Loucy (cell line): ENCODE measurements around the gene INTS6.
"Not testable (repeated sequence)": the region's sequence is repeated elsewhere in the genome, so short reads cannot be mapped to it uniquely, and the experiment has no call there.

Experiments
- H2AFZ ChIP-seq: fragments of 200-600 bp; sonication (generic); 2 replicates; pipeline ENCODE4 v1.6.0; 2016; ENCODE audit warnings: antibody characterized with exemption, mild to moderate bottlenecking, low read length, moderate library complexity
- H3F3A ChIP-seq: fragments of 200-600 bp; 2 replicates; pipeline ENCODE4 v1.6.0; 2016; ENCODE audit warnings: antibody characterized with exemption, low read depth, mild to moderate bottlenecking
- H3K27me3 ChIP-seq: fragments of 200-600 bp; sonication (generic); 2 replicates; pipeline ENCODE4 v1.6.1; 2014; ENCODE audit warnings: low read length, mild to moderate bottlenecking; ENCODE audit not compliant: insufficient read depth, poor library complexity, severe bottlenecking
- H3K36me3 ChIP-seq: fragments of 200-600 bp; sonication (generic); 2 replicates; pipeline ENCODE4 v1.6.1; 2016; ENCODE audit warnings: low read length; ENCODE audit not compliant: insufficient read depth
- H3K4me1 ChIP-seq: fragments of 200-600 bp; sonication (generic); 2 replicates; pipeline ENCODE4 v1.5.1; 2014; ENCODE audit warnings: low read length, mild to moderate bottlenecking; ENCODE audit not compliant: insufficient read depth, poor library complexity, severe bottlenecking
- H3K4me2 ChIP-seq: fragments of 200-600 bp; sonication (generic); 2 replicates; pipeline ENCODE4 v1.6.0; 2014; ENCODE audit warnings: antibody characterized with exemption, low read length, low read depth, mild to moderate bottlenecking; ENCODE audit not compliant: poor library complexity, severe bottlenecking
- H3K4me3 ChIP-seq: fragments of 200-600 bp; sonication (generic); 2 replicates; pipeline ENCODE4 v1.5.1; 2014; ENCODE audit warnings: low read length, mild to moderate bottlenecking, mixed read lengths; ENCODE audit not compliant: poor library complexity, severe bottlenecking
- H3K79me2 ChIP-seq: fragments of 200-600 bp; sonication (generic); 2 replicates; pipeline ENCODE4 v1.6.1; 2014; ENCODE audit warnings: low read length; ENCODE audit not compliant: insufficient read depth
- H3K9ac ChIP-seq: fragments of 200-600 bp; sonication (generic); 2 replicates; pipeline ENCODE4 v1.6.0; 2014; ENCODE audit warnings: mild to moderate bottlenecking, low read depth, low read length, moderate library complexity; ENCODE audit not compliant: poor library complexity, severe bottlenecking
- H3K9me2 ChIP-seq: fragments of 200-600 bp; sonication (generic); replicated peaks from 2 replicates; pipeline ENCODE4 v1.6.1; 2016; ENCODE audit warnings: low read depth, low read length, mixed read lengths
- H3K9me3 ChIP-seq: fragments of 200-600 bp; sonication (generic); 2 replicates; pipeline ENCODE4 v1.6.1; 2014; ENCODE audit warnings: mild to moderate bottlenecking, antibody characterized with exemption, low read length, low read depth; ENCODE audit not compliant: insufficient read depth
- H4K20me1 ChIP-seq: fragments of 200-600 bp; sonication (generic); 2 replicates; pipeline ENCODE4 v1.6.0; 2014; ENCODE audit warnings: antibody characterized with exemption, low read length, mild to moderate bottlenecking; ENCODE audit not compliant: insufficient read depth, poor library complexity, severe bottlenecking
- EZH2phosphoT487 ChIP-seq: fragments of 200-600 bp; IDR thresholded peaks from 2 replicates; pipeline ENCODE4 v1.6.1; 2018; ENCODE audit warnings: antibody characterized with exemption, mild to moderate bottlenecking, moderate library complexity, borderline replicate concordance
- TF ChIP-seq, protein P1 (sequence below): fragments of 200-600 bp; sonication (generic); conservative IDR thresholded peaks from 2 replicates; pipeline ENCODE4 v1.5.1; 2014; ENCODE audit warnings: mild to moderate bottlenecking, antibody characterized with exemption, low read length

INTS6 gene

GRCh38 chr13:51417716-51418115 lies 35.1 kb downstream of the INTS6 start:
- H4K20me1 ChIP-seq = peaks cover 14% of the 10 kb centered on the region

GRCh38 chr13:51416107-51416506 lies 36.7 kb downstream of the INTS6 start:
- no peak overlapping the region for H3K4me2 ChIP-seq
- H2AFZ ChIP-seq = no peak overlapping the region
- no peaks in the 10 kb centered on the region for H3F3A ChIP-seq
- no peak overlapping the region for H3K4me3 ChIP-seq
- no peaks in the 10 kb centered on the region for H3K27me3 ChIP-seq
- peaks cover 3% of the 10 kb centered on the region for H3K4me1 ChIP-seq
- peaks cover 3% of the 10 kb centered on the region for H4K20me1 ChIP-seq
- H3K9ac ChIP-seq = no peak overlapping the region
- H3K9me3 ChIP-seq = peaks cover 8% of the 10 kb centered on the region; the same call in 1 of the 2 replicates
- no peak for TF ChIP-seq EZH2phosphoT487
- TF ChIP-seq, protein P1, sequence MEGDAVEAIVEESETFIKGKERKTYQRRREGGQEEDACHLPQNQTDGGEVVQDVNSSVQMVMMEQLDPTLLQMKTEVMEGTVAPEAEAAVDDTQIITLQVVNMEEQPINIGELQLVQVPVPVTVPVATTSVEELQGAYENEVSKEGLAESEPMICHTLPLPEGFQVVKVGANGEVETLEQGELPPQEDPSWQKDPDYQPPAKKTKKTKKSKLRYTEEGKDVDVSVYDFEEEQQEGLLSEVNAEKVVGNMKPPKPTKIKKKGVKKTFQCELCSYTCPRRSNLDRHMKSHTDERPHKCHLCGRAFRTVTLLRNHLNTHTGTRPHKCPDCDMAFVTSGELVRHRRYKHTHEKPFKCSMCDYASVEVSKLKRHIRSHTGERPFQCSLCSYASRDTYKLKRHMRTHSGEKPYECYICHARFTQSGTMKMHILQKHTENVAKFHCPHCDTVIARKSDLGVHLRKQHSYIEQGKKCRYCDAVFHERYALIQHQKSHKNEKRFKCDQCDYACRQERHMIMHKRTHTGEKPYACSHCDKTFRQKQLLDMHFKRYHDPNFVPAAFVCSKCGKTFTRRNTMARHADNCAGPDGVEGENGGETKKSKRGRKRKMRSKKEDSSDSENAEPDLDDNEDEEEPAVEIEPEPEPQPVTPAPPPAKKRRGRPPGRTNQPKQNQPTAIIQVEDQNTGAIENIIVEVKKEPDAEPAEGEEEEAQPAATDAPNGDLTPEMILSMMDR = no peak
- peaks cover 47% of the 10 kb centered on the region; the same call in 1 of the 2 replicates for H3K36me3 ChIP-seq
- H3K79me2 ChIP-seq = peaks cover 46% of the 10 kb centered on the region
- H3K9me2 ChIP-seq = no peaks in the 10 kb centered on the region

More at GRCh38 chr13:51417716-51418115, 35.1 kb downstream of the INTS6 start:
- H3K4me3 ChIP-seq = no peak overlapping the region
- peaks cover 42% of the 10 kb centered on the region; the same call in 1 of the 2 replicates for H3K36me3 ChIP-seq
- H3K4me1 ChIP-seq = peaks cover 5% of the 10 kb centered on the region
- no peak overlapping the region for H2AFZ ChIP-seq
- H3K9ac ChIP-seq = no peak overlapping the region
- H3K4me2 ChIP-seq = no peak overlapping the region
- H3K79me2 ChIP-seq = peaks cover 58% of the 10 kb centered on the region
- H3F3A ChIP-seq = no peaks in the 10 kb centered on the region
- H3K27me3 ChIP-seq = no peaks in the 10 kb centered on the region
- peaks cover 8% of the 10 kb centered on the region; the same call in 1 of the 2 replicates for H3K9me3 ChIP-seq
- no peaks in the 10 kb centered on the region for H3K9me2 ChIP-seq
- TF ChIP-seq, protein P1 = no peak
- TF ChIP-seq EZH2phosphoT487 = no peak

DNA sequence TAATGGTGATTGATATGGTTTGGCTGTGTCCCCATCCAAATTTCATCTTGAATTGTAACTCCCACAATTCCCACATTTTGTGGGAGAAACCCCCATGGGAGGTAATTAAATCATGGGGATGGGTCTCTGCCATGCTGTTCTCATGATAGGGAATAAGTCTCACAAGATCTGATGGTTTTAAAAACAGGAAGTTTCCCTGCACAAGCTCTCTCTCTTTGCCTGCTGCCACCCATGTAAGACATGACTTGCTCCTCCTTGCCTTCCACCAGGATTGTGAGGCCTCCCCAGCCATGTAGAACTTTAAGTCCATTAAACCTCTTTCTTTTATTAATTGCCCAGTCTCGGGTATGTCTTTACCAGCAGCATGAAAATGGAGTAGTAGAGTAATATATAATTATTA lies 37.5 kb downstream of the INTS6 start:
- not testable (repeated sequence) for H3K4me2 ChIP-seq, H3K9ac ChIP-seq, H3F3A ChIP-seq, H3K4me1 ChIP-seq, H4K20me1 ChIP-seq, H3K9me3 ChIP-seq, H3K9me2 ChIP-seq, H3K4me3 ChIP-seq, H2AFZ ChIP-seq, H3K27me3 ChIP-seq
- H3K36me3 ChIP-seq = peaks cover 43% of the 10 kb centered on the region; the same call in 1 of the 2 replicates
- H3K79me2 ChIP-seq = peaks cover 40% of the 10 kb centered on the region

- no peak overlapping the region for H3K9ac ChIP-seq
- H3K79me2 ChIP-seq = peaks cover 40% of the 10 kb centered on the region
- TF ChIP-seq, protein P1 = no peak
- no peak for TF ChIP-seq EZH2phosphoT487
Observed at GRCh38 chr13:51412431-51412830, 40.4 kb downstream of the INTS6 start.

More at GRCh38 chr13:51412431-51412830, 40.4 kb downstream of the INTS6 start:
- Histone ChIP-seq H3K9me2 (no peaks in the 10 kb centered on the region), H3K4me3 (no peak overlapping the region), H3K36me3 (peaks cover 28% of the 10 kb centered on the region; the same call in 1 of the 2 replicates), H3K4me1 (no peaks in the 10 kb centered on the region), H4K20me1 (peaks cover 3% of the 10 kb centered on the region), H3K27me3 (no peaks in the 10 kb centered on the region), H2AFZ (no peak overlapping the region), H3K4me2 (no peak overlapping the region), H3K9me3 (peaks cover 8% of the 10 kb centered on the region; the same call in 1 of the 2 replicates), H3F3A (no peaks in the 10 kb centered on the region)
